ENCODE data around the gene RAB28. TPM values are rescaled to one million over a fixed set of nuclear protein-coding genes. Genes with fewer than 3 reads are reported as not detected.

The RAB28 gene
- total and polyA plus RNA-seq, 2 of the 8 experiments (the other 6 are each of a cell fraction or from before 2014, with no cell fraction given), result 16.0 to 18.7 TPM

DNA sequence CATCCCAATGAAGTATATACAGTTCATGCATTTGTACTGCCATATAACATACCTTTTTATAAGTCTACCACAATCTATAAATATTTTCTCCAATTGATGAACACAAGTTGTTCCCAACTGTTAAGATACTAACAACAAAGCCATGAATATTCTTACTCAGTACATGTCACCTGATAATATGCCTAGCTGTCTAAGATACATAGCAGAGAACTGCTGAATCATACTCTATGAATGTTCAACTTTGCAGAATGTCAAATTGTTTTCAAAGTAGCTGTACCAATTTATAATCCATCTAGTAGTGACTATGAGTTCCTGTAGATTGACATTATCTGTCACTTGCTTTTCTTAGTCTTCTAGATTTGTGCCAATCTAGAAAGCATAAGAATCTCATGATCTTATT, 84.9 kb downstream of the RAB28 start:
- no peaks in the 10 kb centered on the region for H3K23me2 ChIP-seq (ENCODE audit: low read depth, low read length)
- no peak overlapping the region for H4K8ac ChIP-seq (ENCODE audit: extremely low read depth, insufficient read depth, low read length)
- H2BK5ac ChIP-seq (ENCODE audit: low read depth, low read length), result no peak overlapping the region
- H4K20me1 ChIP-seq (replicated peaks in 1 of 2; ENCODE audit: control insufficient read depth in 1 of 2, insufficient read depth in 2 of 2, low read length in 2 of 2), result no peaks in the 10 kb centered on the region
- no peak overlapping the region for H3K18ac ChIP-seq (ENCODE audit: extremely low read depth, low read length)
- POLR2A ChIA-PET (ENCODE audit: partially characterized antibody), result no interaction called here
- no peak overlapping the region for H3K27ac ChIP-seq (ENCODE audit: low read depth, low read length)
- H2BK20ac ChIP-seq (ENCODE audit: low read length), result no peak overlapping the region
- H3K4me2 ChIP-seq (ENCODE audit: insufficient read depth in 1 of 2, low read depth in 2 of 2, low read length in 2 of 2), result no peak overlapping the region
- CTCF ChIA-PET (ENCODE audit: partially characterized antibody), result no interaction called here
- no peak overlapping the region for H2AK5ac ChIP-seq (ENCODE audit: low read depth, low read length)
- H3K14ac ChIP-seq (ENCODE audit: insufficient read length), result no peak overlapping the region
- no peak for FAIRE-seq
- no peak overlapping the region for H2AFZ ChIP-seq (ENCODE audit: low read length)
- H4K5ac ChIP-seq (ENCODE audit: insufficient read length, low read depth, low read length), result no peak overlapping the region
- H4K91ac ChIP-seq (replicated peaks; ENCODE audit: insufficient read length, low read length), result no peak overlapping the region
- H3K4me3 ChIP-seq (ENCODE audit: extremely low read depth in 1 of 4, insufficient read depth in 2 of 4, low read depth in 3 of 4, low read length in 4 of 4), result no peak overlapping the region
- no peak overlapping the region for H2BK120ac ChIP-seq (replicated peaks; ENCODE audit: low read depth, low read length)
- H2BK15ac ChIP-seq (ENCODE audit: low read length), result no peak overlapping the region
- H2BK12ac ChIP-seq (ENCODE audit: low read depth, low read length), result no peak overlapping the region
- no peak overlapping the region for H3K23ac ChIP-seq (ENCODE audit: insufficient read length)
- H3K4ac ChIP-seq (replicated peaks; ENCODE audit: insufficient read length, low read depth, low read length), result no peak overlapping the region
- H3K9me3 ChIP-seq (ENCODE audit: insufficient read depth in 2 of 2, low read depth in 1 of 2, low read length in 1 of 2), result no peaks in the 10 kb centered on the region
- H3K9ac ChIP-seq (replicated peaks in 1 of 4; ENCODE audit: extremely low read depth in 1 of 4, low read depth in 3 of 4, low read length in 3 of 4), result no peak overlapping the region
- no peaks in the 10 kb centered on the region for H3K79me1 ChIP-seq (ENCODE audit: low read depth, low read length)
- H3K56ac ChIP-seq (replicated peaks; ENCODE audit: insufficient read length, low read depth, low read length), result no peak overlapping the region
- no peak for DNase-seq (ENCODE audit: low read depth in 1 of 2, low spot score in 2 of 2)
- no peaks in the 10 kb centered on the region for H3K27me3 ChIP-seq (replicated peaks in 1 of 4; ENCODE audit: control insufficient read depth in 3 of 4, extremely low read depth in 1 of 4, insufficient read depth in 3 of 4, low read length in 3 of 4)
- H3K79me2 ChIP-seq (ENCODE audit: control insufficient read depth in 1 of 2, insufficient read depth in 2 of 2, low read length in 2 of 2), result no peaks in the 10 kb centered on the region
- no peaks in the 10 kb centered on the region for H3K36me3 ChIP-seq (ENCODE audit: control insufficient read depth in 2 of 4, insufficient read depth in 4 of 4, low read length in 3 of 4)
- H3K4me1 ChIP-seq (replicated peaks in 1 of 4; ENCODE audit: control insufficient read depth in 3 of 4, insufficient read depth in 4 of 4, low read length in 3 of 4), result no peaks in the 10 kb centered on the region
- TF ChIP-seq SIX5 (IDR thresholded peaks at IDR 0.05; ENCODE audit: low read depth, low read length), result no peak
- no peak for TF ChIP-seq CBX8 (IDR thresholded peaks at IDR 0.05; ENCODE audit: borderline replicate concordance, low read depth, low read length)
- no peak for TF ChIP-seq GABPA (IDR thresholded peaks at IDR 0.05; ENCODE audit: borderline replicate concordance, insufficient read depth, low read length)
- TF ChIP-seq CREB1 (IDR thresholded peaks at IDR 0.05), result no peak
- no peak for TF ChIP-seq FOSL1 (IDR thresholded peaks at IDR 0.05; ENCODE audit: insufficient read depth, low read depth, low read length)
- no peak for TF ChIP-seq TCF12 (IDR thresholded peaks at IDR 0.05; ENCODE audit: low read depth, low read length)
- no peak for TF ChIP-seq SRF (IDR thresholded peaks at IDR 0.05; ENCODE audit: low read depth, low read length)
- TF ChIP-seq JUND (IDR thresholded peaks at IDR 0.05; ENCODE audit: low read length), result no peak
- no peak for TF ChIP-seq POU5F1 (IDR thresholded peaks at IDR 0.05; ENCODE audit: low read depth, low read length)

Data from H1 (cell line).